NCI-H2196 (cell line): ENCODE data around the gene RAB40B.

ENCODE experiments used
- DNase-seq: peaks from one replicate; lab custom pipeline; 2025; ENCODE audit not compliant: unreplicated experiment; lab: John Stamatoyannopoulos, UW

The RAB40B gene

GRCh38 chr17:82653651-82654528, 44.6 kb downstream of the RAB40B start:
- DNase-seq: no peak

DNA sequence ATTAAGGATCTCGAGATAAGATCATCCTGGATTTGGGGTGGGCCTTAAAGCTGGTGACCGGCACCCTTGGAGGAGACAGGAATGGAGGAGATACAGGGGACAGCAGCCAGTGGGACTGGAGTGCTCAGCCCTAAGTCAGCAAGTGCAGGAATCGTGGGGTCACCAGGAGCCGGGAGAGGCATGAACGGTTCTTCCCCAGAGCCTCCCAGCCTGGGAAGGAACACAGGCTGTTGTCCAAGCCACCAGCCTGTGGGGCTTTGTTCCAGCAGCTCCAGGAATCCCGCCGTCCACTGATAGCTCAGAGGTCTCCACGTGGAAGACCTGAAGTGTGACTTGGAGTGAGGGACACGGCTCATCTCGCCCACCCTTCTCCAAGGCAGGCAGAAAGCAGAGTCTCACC, 47.8 kb downstream of the RAB40B start:
- no peak for DNase-seq

DNA sequence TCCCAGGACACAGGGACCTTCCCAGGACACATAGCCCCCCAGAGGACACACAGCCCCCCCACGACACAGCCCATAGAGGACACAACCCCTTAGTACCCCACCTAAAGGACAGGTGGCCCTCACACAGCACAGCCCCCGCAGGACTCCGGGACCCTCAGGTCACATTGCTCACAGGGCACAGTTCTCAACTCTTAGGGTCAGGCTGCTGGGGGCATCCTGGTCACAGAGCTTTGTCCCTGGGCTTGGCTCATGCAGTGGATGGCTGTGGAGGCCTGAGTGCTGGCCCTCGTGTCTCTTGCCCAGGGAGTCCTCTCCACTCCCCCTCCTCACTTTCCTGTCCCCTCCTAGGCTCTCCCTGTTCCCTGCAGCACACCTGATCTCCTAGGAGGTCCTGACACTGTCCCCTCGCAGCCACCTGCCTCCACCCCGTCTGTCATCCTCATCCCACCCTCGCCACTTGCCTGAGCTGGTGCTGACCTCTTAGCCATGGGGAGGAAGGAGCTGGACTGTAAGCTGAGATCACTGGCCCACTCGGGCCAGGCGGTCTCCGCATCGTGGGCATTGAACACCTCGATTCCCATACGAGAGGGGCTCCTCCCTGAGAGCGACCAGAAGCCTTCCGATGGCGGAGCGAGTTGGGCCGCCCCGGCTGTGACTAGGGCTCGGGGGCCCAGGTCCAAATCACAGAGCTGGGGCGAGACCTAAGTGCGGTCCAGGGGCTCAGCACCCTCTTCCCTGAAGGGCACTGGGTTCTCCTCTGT, 48.8 kb downstream of the RAB40B start:
- DNase-seq: no peak

DNA sequence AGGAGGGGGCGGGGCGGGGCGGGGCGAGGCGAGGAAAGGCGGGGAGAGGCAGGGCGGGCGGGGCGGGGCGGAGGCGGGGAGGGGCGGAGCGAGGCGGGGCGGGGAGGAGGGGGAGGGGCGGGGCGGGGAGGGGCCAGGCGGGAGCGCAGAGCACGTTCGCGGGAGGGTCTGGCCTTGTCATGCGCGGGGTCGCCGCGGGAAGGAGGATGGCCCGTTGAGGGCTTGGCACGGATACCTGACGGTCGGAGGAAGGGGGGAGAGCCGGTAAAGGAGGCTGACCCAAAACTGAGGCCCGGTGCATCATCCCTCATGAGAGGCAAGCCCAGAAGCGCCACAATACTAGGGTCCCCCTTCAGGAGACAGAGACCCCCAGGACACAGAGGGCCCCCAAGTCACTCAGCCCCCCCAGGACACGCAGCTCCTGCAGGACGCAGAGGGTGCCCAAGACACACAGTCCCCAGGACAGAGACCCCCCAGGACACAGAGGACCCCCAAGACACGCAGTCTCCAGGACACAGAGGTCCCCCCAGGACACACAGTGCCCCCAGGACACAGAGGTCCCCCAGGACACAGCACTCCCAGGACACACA, 49.7 kb downstream of the RAB40B start:
- no peak for DNase-seq

GRCh38 chr17:82648165-82648668, 50.3 kb downstream of the RAB40B start, which contains the start of gene WDR45B:
Gene WDR45B, minus strand, starts transcription at chr17:82648444. Its CDS starts 104 bp downstream, at chr17:82648340.
- DNase-seq: peak; percentile 99

GRCh38 chr17:82647593-82648164, 50.8 kb downstream of the RAB40B start:
- no peak for DNase-seq

DNA sequence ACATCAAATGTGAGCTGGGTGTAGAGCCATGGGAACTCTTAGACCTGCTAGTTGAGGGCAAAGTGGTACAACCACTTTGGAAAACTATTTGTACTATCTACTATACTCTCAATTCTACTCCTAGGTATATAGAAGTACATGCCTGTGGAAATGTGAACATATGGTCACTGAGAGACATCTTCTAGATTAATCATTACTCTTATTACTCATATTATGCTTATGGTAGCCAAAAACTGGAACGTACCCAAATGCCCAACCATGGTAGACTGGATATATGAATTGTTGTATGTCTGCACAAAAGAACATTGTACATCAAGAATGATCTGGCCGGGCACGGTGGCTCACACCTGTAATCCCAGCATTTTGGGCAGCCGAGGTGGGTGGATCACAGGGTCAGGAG, 53.0 kb downstream of the RAB40B start:
- DNase-seq: no peak

GRCh38 chr17:82644148-82644547, 54.4 kb downstream of the RAB40B start:
- DNase-seq: no peak

- no peak for DNase-seq
Observed at GRCh38 chr17:82642022-82642421, 56.5 kb downstream of the RAB40B start.

DNA sequence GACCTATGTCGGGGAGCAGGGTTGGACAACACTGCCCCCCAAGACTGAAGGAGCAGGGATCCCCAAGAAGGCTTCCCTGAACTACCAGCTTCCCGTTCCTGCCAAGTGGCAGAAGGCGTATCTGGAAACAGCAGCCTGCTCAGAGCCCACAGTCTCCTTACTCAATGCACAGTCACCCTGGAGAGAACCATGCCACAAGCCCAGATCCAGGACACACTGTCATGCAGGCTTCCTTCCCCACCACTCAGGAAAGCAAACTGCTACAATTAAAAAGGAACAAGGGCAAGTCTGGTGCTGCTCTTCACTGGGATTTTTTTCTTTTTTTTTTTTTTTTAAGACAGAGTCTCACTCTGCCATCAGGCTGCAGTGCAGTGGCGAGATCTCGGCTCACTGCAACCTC, 58.5 kb downstream of the RAB40B start:
- no peak for DNase-seq

DNA sequence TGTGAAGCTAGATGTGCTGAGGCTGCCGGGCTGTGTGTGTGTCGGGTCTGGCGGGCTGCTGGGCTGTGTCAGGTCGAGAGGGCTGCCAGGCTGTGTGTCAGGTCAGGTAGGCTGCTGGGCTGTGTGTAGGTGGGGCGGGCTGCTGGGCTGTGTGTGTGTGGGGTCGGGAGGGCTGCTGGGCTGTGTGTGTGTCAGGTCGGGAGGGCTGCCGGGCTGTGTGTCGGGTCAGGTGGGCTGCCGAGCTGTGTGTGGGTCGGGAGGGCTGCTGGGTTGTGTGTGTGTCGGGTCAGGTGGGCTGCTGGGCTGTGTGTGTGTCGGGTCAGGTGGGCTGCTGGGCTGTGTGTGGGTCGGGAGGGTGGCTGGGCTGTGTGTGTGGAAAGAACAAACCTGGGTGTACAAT, 58.9 kb downstream of the RAB40B start:
- DNase-seq: no peak

GRCh38 chr17:82638183-82638773, 60.2 kb downstream of the RAB40B start:
- no peak for DNase-seq

GRCh38 chr17:82636626-82637598, 61.6 kb downstream of the RAB40B start:
- no peak for DNase-seq

DNA sequence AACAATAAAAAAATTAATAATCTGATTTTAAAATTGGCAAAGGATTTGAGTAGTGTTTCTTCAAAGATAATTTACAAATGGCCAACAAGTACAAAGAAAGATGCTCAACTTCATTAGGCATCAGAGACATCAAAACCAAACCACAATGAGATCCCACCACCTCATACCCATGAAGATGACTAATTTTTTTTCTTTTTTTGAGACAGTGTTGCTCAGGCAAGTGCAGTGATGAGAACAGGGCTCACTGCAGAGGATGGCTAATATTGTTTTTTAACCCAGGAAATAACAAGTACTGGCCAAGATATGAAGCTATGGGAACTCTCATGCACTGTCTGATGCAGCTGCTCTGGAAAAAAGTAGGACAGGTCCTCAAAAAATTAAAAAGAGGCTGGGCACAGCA, 65.2 kb downstream of the RAB40B start:
- DNase-seq: no peak

GRCh38 chr17:82632451-82632850, 66.0 kb downstream of the RAB40B start:
- no peak for DNase-seq

- DNase-seq: no peak
Observed at GRCh38 chr17:82631544-82631943, 67.0 kb downstream of the RAB40B start.

- no peak for DNase-seq
Observed at GRCh38 chr17:82630212-82630611, 68.3 kb downstream of the RAB40B start.

DNA sequence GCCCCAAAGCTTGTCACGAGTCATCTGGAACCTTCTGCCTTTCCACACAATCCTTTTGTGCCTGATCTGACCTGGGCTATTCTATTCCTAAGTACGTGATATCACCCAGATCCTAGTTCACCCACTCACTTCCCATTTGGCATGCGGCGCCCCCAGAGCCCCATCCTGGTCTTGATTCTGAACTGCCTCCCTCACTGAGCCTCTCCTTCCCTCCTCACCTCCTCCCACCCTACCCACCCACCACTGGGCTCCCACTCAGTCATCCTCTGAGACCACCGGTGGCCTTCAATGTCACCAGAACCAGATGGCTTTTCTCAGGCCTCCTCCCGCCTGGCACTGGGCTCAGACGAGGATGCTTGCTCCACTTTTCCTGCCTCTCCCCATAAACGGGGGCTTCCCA, 68.8 kb downstream of the RAB40B start:
- DNase-seq: no peak

DNA sequence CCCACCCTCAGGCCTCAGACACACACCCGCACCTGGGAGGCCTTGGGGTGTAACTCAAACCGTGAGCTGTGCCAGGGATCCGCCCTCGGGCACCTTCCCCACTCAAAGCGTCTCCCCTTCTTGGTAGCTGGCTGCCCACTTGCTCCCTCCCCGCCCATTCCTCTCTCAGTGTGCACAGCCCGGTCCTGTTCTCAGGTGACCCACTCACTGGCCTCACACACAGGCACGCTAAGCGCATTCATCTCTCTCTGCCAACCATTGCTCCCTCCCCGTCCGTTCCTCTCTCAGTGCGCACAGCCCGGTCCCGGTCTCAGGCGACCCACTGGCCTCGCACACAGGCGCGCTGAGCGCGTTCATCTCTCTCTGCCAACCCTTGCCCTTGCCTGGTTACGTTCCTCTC, 71.1 kb downstream of the RAB40B start:
- DNase-seq: no peak

- no peak for DNase-seq
Observed at GRCh38 chr17:82623707-82624106, 74.8 kb downstream of the RAB40B start.
